ENCODE data around the gene MTHFD1L. TPM values are rescaled to one million over a fixed set of nuclear protein-coding genes. Genes with fewer than 3 reads are reported as not detected.

The MTHFD1L gene
- total RNA-seq, 1 donor from 2014 or later = 32.5 TPM

DNA sequence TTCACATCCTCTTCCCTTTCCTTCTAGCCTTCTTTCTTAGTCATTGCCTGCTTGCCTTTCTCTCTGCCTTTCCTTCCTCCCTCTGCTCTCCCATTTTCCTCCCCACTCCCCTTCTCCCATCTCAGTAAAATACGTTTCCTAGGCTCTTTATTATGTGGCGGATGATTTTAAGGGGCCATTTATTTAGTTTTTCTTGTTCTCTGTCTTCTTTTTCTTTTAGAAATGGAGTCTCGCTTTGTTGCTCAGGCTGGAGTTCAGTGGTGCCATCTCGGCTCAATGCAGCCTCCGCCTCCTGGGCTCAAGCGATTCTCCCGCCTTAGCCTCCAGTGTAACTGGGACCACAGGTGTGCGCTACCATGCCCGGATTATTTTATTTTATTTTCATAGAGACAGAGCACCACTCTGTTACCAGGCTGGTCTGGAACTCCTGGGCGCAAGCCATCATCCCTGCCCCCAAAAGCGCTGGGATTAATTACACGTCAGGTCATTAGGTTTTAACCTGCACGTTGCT, 1.5 kb downstream of the MTHFD1L start:
- peak overlapping the region; percentile 89 for H3K4me2 ChIP-seq
- peak overlapping the region; percentile 96 for H2AFZ ChIP-seq (replicated peaks)
- Mint-ChIP-seq H3K4me1 (peaks cover 11% of the 10 kb centered on the region), H3K27me3 (ENCODE audit: insufficient read depth, low read depth) (peaks cover 8% of the 10 kb centered on the region), H3K27ac (peak overlapping the region; percentile 94), H3K36me3 (peaks cover 3% of the 10 kb centered on the region), H3K4me3 (peak overlapping the region; percentile 96), H3K9me3 (no peaks in the 10 kb centered on the region)
- no peaks in the 10 kb centered on the region for H3K4me1 ChIP-seq
- TF ChIP-seq CTCF (IDR thresholded peaks at IDR 0.05) (no peak), EZH2phosphoT487 (IDR thresholded peaks at IDR 0.05) (no peak), EZH2 (IDR thresholded peaks at IDR 0.05) (no peak)
- H3K4me3 ChIP-seq = peak overlapping the region; percentile 80
- peak overlapping the region; percentile 68 for H3K9ac ChIP-seq
- H3K79me2 ChIP-seq (ENCODE audit: low read depth) = peaks cover 51% of the 10 kb centered on the region
- H3K27ac ChIP-seq = peak overlapping the region; percentile 68
- no peak for DNase-seq (ENCODE audit: low spot score)
- H3K27me3 ChIP-seq = no peaks in the 10 kb centered on the region
- no peaks in the 10 kb centered on the region for H4K20me1 ChIP-seq (ENCODE audit: low read depth)
- no peaks in the 10 kb centered on the region for H3K9me3 ChIP-seq (ENCODE audit: low read depth)
- H3F3A ChIP-seq (ENCODE audit: low read depth) = peaks cover 15% of the 10 kb centered on the region
- H3K36me3 ChIP-seq = no peaks in the 10 kb centered on the region

GRCh38 chr6:150868759-150869158, 3.3 kb downstream of the MTHFD1L start:
- H3K4me3 ChIP-seq = no peak overlapping the region
- H3K27me3 ChIP-seq = no peaks in the 10 kb centered on the region
- no peak for DNase-seq (ENCODE audit: low spot score)
- H3K79me2 ChIP-seq (ENCODE audit: low read depth) = peaks cover 68% of the 10 kb centered on the region
- H3K4me2 ChIP-seq = no peak overlapping the region
- peaks cover 11% of the 10 kb centered on the region for H3K4me1 Mint-ChIP-seq
- H3K4me3 Mint-ChIP-seq = no peak overlapping the region
- no peak overlapping the region for H2AFZ ChIP-seq (replicated peaks)
- no peaks in the 10 kb centered on the region for H3K9me3 Mint-ChIP-seq
- H3K4me1 ChIP-seq = no peaks in the 10 kb centered on the region
- H4K20me1 ChIP-seq (ENCODE audit: low read depth) = no peaks in the 10 kb centered on the region
- H3K36me3 ChIP-seq = no peaks in the 10 kb centered on the region
- H3K36me3 Mint-ChIP-seq = peaks cover 8% of the 10 kb centered on the region
- peaks cover 8% of the 10 kb centered on the region for H3K27me3 Mint-ChIP-seq (ENCODE audit: insufficient read depth, low read depth)
- no peak overlapping the region for H3K27ac Mint-ChIP-seq
- TF ChIP-seq EZH2 (IDR thresholded peaks at IDR 0.05) (no peak), CTCF (IDR thresholded peaks at IDR 0.05) (no peak), EZH2phosphoT487 (IDR thresholded peaks at IDR 0.05) (no peak)
- no peaks in the 10 kb centered on the region for H3K9me3 ChIP-seq (ENCODE audit: low read depth)
- H3K27ac ChIP-seq = no peak overlapping the region
- H3F3A ChIP-seq (ENCODE audit: low read depth) = peaks cover 15% of the 10 kb centered on the region
- no peak overlapping the region for H3K9ac ChIP-seq

- Histone ChIP-seq H3K79me2 (ENCODE audit: low read depth) (peaks cover 63% of the 10 kb centered on the region), H3K27ac (no peak overlapping the region)
- H3K4me3 Mint-ChIP-seq = no peak overlapping the region
Measured at GRCh38 chr6:150874179-150874578, 8.7 kb downstream of the MTHFD1L start.

More at GRCh38 chr6:150874179-150874578, 8.7 kb downstream of the MTHFD1L start:
- Histone ChIP-seq H3K4me1 (peaks cover 27% of the 10 kb centered on the region), H3K9me3 (ENCODE audit: low read depth) (no peaks in the 10 kb centered on the region), H3K4me2 (no peak overlapping the region), H4K20me1 (ENCODE audit: low read depth) (peaks cover 12% of the 10 kb centered on the region), H3K9ac (no peak overlapping the region), H3F3A (ENCODE audit: low read depth) (peaks cover 37% of the 10 kb centered on the region), H3K4me3 (no peak overlapping the region), H2AFZ (replicated peaks) (no peak overlapping the region), H3K36me3 (no peaks in the 10 kb centered on the region), H3K27me3 (no peaks in the 10 kb centered on the region)
- no peak for DNase-seq (ENCODE audit: low spot score)
- peaks cover 15% of the 10 kb centered on the region for H3K36me3 Mint-ChIP-seq
- TF ChIP-seq CTCF (IDR thresholded peaks at IDR 0.05) (no peak), EZH2phosphoT487 (IDR thresholded peaks at IDR 0.05) (no peak), EZH2 (IDR thresholded peaks at IDR 0.05) (no peak)
- no peaks in the 10 kb centered on the region for H3K9me3 Mint-ChIP-seq
- peaks cover 2% of the 10 kb centered on the region for H3K27me3 Mint-ChIP-seq (ENCODE audit: insufficient read depth, low read depth)
- H3K27ac Mint-ChIP-seq = peak overlapping the region; percentile 72
- peaks cover 4% of the 10 kb centered on the region for H3K4me1 Mint-ChIP-seq
